ELF-1 (cell line): ENCODE data around the gene SOX15.

Experiments
- DNase-seq: peaks from one replicate; pipeline ENCODE4 v3.0.0-alpha.2; 2016; ENCODE audit warnings: low read depth, low spot score

The SOX15 gene

DNA sequence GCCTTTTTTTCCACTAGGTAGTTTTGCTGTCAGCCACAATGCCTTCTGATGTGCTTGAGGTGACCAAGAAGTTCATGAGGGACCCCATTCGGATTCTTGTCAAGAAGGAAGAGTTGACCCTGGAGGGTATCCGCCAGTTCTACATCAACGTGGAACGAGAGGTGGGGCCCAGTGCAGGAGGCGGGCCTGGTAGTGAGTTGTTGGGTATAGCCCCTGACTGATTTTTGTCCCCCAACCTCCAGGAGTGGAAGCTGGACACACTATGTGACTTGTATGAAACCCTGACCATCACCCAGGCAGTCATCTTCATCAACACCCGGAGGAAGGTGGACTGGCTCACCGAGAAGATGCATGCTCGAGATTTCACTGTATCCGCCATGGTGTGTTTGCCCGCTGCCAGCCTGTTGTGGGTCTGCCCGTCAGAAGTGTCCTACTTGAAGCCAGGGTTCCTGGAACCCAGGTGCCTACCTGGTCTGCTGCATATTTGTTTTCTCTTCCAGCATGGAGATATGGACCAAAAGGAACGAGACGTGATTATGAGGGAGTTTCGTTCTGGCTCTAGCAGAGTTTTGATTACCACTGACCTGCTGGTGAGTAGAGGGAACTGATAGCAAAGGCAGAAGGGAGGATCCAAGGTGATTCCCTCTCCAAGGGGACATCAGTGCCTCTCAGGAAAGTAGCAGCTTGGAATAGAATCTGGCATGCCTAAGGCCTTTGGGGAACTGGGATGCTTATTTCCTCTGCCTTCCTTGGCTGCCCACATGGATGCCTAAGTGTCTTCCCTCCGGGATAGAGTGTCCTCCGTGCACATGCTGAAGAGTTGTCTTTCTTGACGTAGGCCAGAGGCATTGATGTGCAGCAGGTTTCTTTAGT is 12.3 kb downstream of the SOX15 start:
- DNase-seq: no peak

DNA sequence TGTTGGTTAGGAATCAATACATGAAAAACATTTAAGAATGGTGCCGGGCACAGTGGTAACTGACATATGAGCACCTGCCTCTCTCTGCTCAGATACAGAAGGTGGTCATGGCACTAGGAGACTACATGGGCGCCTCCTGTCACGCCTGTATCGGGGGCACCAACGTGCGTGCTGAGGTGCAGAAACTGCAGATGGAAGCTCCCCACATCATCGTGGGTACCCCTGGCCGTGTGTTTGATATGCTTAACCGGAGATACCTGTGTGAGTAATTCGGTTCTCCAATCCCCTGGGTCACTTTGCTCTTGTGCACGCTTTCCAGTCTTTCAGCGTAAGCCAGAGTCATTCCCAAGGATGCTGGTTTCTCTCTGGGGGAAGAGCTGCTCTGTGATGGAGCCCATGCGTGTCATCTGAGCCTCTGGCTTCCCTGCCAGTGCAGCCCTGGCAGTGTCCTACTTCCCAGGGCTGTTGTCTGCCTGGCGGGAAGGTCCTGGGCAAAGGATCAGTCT is 13.4 kb downstream of the SOX15 start:
- peak; percentile 24 for DNase-seq

GRCh38 chr17:7575959-7576358 is 13.9 kb downstream of the SOX15 start:
- DNase-seq: no peak

- DNase-seq: no peak
Measured at GRCh38 chr17:7575481-7575883, 14.4 kb downstream of the SOX15 start.

DNA sequence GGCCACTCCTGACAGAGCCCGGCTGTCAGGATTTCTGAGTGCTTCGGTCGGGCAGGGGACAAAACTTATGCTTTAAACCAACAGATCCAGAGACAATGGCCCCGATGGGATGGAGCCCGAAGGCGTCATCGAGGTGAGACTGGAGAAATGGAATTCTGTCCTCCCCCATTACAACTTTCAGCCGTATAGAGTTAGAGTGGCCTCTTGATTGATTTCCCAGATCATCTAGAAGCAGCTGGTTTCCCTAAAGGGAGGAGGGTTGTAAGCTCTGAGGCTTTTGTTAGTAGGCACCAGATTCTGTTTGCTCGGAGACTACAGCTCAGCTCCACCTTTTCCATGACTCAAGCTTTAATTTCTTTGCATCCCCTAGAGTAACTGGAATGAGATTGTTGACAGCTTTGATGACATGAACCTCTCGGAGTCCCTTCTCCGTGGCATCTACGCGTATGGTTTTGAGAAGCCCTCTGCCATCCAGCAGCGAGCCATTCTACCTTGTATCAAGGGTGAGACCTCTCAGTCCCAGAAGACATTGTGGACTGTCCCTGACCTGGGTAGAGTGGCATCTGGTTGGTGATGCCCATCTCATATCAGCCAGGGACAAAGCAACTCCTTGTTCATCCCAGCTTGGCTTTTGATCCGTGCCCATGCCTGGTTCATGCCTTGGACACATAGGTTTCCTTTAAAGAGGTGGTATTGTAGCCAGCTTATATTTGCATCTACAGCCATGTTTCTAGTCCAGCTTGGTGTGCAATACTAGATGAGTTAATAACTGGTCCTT is 15.5 kb downstream of the SOX15 start:
- DNase-seq: no peak

- DNase-seq: peak; percentile 92
Measured at GRCh38 chr17:7573324-7574080, 16.4 kb downstream of the SOX15 start.

DNA sequence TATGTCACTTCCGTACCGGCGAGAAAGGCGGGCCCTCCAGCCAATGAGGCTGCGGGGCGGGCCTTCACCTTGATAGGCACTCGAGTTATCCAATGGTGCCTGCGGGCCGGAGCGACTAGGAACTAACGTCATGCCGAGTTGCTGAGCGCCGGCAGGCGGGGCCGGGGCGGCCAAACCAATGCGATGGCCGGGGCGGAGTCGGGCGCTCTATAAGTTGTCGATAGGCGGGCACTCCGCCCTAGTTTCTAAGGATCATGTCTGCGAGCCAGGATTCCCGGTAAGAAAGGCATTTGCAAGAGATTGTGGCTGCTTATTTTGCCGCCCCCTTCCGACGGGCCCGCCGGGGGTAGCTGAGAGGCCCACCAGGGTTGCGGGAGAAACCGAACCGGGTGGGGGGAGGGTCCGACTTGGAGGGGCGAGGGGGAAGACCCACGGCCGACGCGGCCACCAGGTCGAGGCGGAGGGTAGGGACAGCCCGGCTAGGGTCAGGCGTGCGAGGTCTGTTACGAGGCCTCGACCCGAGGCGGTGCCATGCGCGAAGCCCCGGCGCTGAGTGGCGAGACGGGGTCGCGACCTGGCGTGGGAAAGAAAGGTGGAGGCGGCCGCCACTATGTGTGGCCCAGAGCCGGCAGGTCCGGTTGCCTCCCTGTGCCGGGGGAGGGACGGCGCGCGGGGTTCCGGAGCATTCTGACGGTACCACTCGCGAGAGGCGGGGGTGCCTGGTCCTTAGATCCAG is 17.1 kb downstream of the SOX15 start:
- DNase-seq: peak; percentile 100

DNA sequence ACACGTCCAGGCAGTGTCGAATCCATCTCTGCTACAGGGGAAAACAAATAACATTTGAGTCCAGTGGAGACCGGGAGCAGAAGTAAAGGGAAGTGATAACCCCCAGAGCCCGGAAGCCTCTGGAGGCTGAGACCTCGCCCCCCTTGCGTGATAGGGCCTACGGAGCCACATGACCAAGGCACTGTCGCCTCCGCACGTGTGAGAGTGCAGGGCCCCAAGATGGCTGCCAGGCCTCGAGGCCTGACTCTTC is 17.6 kb downstream of the SOX15 start:
- DNase-seq: no peak

- no peak for DNase-seq
Measured at GRCh38 chr17:7570351-7570750, 19.5 kb downstream of the SOX15 start.

DNA sequence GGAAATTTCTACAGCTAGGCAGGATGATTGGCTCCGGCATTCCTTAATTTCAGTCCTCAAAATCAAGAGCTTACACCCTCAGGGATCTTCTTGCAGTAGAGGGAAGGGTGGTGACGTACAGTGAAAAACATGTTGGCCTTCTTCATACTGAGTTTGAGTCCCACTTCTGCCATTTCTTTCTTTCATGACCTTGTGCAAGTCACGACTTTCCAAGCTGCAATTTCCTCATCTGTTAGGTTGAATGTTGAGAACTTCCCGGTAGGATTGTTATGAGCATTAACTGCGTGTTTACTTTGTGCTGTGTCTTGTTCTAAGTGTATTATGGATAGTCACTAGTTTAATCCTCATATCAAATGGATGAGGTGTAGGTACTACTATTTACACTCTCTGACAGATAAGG is 20.3 kb downstream of the SOX15 start:
- no peak for DNase-seq

DNA sequence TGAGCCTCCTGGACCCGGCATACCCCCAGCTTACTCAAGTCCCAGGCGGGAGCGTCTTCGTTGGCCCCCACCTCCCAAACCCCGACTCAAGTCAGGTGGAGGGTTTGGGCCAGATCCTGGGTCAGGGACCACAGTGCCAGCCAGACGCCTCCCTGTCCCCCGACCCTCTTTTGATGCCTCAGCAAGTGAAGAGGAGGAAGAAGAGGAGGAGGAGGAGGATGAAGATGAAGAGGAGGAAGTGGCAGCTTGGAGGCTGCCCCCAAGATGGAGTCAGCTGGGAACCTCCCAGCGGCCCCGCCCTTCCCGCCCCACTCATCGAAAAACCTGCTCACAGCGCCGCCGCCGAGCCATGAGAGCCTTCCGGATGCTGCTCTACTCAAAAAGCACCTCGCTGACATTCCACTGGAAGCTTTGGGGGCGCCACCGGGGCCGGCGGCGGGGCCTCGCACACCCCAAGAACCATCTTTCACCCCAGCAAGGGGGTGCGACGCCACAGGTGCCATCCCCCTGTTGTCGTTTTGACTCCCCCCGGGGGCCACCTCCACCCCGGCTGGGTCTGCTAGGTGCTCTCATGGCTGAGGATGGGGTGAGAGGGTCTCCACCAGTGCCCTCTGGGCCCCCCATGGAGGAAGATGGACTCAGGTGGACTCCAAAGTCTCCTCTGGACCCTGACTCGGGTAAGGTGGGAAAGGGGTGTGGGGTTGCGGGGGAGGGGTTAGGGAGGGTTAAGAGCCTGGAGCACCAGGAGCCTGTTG is 26.6 kb downstream of the SOX15 start:
- DNase-seq: no peak

GRCh38 chr17:7562208-7562605 is 27.7 kb downstream of the SOX15 start:
- no peak for DNase-seq

DNA sequence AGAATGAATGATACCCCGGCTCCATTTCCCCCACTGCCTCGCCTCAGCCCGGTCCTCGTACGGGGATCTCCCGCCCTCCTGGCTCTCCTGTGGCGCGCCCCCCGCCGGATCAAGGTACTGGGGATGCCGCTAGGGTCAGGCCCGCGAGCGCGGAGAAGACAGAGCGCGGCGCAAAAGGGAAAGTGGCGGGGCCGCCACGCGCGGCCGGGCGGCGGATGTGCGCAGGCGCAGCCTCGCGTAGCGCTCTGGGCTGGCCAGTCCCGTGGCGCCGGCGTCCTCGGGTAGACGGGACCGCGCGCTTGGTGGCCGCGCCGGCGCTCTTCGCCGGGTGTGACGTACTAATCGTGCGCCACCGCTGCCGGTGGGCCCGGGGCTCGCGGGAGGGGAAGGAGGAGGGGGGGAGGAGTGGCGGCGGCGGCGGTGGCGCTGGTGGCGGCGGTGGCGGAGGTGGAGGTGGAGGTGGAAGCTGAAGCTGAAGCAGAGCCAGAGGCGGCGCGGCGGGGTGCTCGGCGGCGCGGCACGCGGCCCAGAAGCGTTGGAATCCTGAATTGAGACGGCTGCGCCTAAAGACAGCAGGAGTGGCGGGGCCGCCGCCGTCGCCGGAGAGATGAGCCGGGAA is 28.2 kb downstream of the SOX15 start, which contains the start of gene SENP3:
Gene SENP3, plus strand, starts transcription at position 331 of the 619 bp plus-strand sequence. CDS start 1,158 bp downstream, outside the sequence.
- DNase-seq: peak; percentile 91

- DNase-seq: peak; percentile 95
Measured at GRCh38 chr17:7561028-7561575, 28.8 kb downstream of the SOX15 start.

- DNase-seq: peak; percentile 89
Measured at GRCh38 chr17:7560172-7561027, 29.5 kb downstream of the SOX15 start.

DNA sequence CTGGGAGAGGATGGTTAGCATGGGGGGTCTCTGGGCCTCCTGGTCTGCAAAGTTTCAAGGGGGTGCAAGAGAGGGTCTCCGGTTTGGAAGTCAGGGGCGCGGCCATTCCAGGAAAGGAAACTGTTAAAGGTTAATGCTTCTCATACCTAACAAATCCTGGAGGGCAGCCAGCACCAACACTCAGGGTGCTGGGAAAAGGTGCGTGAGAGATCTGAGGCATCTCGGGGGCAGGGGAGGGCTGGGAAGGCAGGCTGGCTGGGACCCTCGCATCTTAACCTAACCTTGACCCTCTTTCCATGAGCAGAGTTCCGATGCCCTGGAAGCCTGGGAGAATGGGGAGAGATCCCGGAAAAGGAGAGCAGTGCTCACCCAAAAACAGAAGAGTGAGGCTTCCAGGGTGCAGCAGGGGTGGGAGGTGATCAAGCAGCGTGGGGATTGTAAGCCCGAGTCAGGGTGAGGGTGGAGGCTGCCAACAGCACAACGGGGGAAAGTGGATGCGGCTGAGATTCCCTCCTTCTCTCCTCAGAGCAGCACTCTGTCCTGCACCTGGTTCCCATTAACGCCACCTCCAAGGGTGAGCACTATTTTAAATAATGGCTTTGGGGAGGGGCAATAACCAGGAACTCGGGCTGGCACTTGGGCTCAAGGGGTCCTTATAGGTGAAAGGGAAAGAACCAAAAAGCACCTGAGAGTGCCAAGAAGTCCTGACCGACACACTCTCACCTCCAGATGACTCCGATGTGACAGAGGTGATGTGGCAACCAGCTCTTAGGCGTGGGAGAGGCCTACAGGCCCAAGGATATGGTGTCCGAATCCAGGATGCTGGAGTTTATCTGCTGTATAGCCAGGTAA is 30.3 kb downstream of the SOX15 start:
- DNase-seq: no peak

GRCh38 chr17:7558544-7559319 is 31.2 kb downstream of the SOX15 start, which contains the start of gene TNFSF13:
Gene TNFSF13 (plus strand): TSS chr17:7558750. CDS start chr17:7559040, 290 bp downstream.
- DNase-seq: no peak
